Endothelial cell of umbilical vein (primary cell): ENCODE data around the gene CTNNA2. TPM values are rescaled to one million over a fixed set of nuclear protein-coding genes. Genes with fewer than 3 reads are reported as not detected.

Experiments used
- BruUV-seq: library from RNA; stranded (reverse); fragments of 400-500 nt; replicated peaks from 2 replicates; lab custom pipeline; 2021; lab: Mats Ljungman, UMichigan
- CTCF ChIA-PET: fragments of 300-600, 350-600 bp; sonication (Branson Sonifier 250); formaldehyde crosslinking; loops from one replicate; lab custom pipeline; 2021; ENCODE audit warnings: antibody characterized with exemption, inconsistent platforms; lab: Charles Lee
- POLR2A ChIA-PET: fragments of 300-600, 350-600 bp; sonication (Branson Sonifier 250); formaldehyde crosslinking; loops from one replicate; lab custom pipeline; 2021; ENCODE audit warnings: antibody characterized with exemption, inconsistent platforms; lab: Charles Lee
- DNase-seq: peaks from one replicate; pipeline ENCODE4 v3.0.0-alpha.2; 2011; ENCODE audit warnings: low read depth, low spot score
- FAIRE-seq: peaks from 2 replicates; lab custom pipeline; 2011; peaks lifted over from hg19 to GRCh38; lab: Jason Lieb, UNC
- H2AFZ ChIP-seq: 2 replicates; pipeline ENCODE4 v1.6.0; 2012; ENCODE audit warnings: low read depth, low read length, control low read depth, inconsistent platforms
- H3K27ac ChIP-seq: 2 replicates; pipeline ENCODE4 v1.5.1; 2011; ENCODE audit warnings: low read depth, mild to moderate bottlenecking, control low read depth, low read length, moderate library complexity; ENCODE audit not compliant: insufficient read depth
- H3K27me3 ChIP-seq, 2 experiments: 2 replicates each; pipeline versions ENCODE4 v1.6.0 to v1.6.1; 2011; ENCODE audit warnings: low read length in 2 of 2, mixed read lengths in 1 of 2; ENCODE audit not compliant: control insufficient read depth in 2 of 2, insufficient read depth in 2 of 2
- H3K36me3 ChIP-seq, 2 experiments: 2 replicates in 1 of 2; 3 replicates in 1 of 2; pipeline ENCODE4 v1.5.1; 2011; ENCODE audit warnings: low read length in 2 of 2, mild to moderate bottlenecking in 1 of 2, moderate library complexity in 1 of 2; ENCODE audit not compliant: control insufficient read depth in 2 of 2, insufficient read depth in 2 of 2; ENCODE audit errors: extremely low read depth in 1 of 2
- H3K4me1 ChIP-seq: 3 replicates; pipeline ENCODE4 v1.5.1; 2011; ENCODE audit warnings: mild to moderate bottlenecking, low read length; ENCODE audit not compliant: control insufficient read depth, insufficient read depth; ENCODE audit errors: extremely low read depth
- H3K4me2 ChIP-seq: 2 replicates; pipeline ENCODE4 v1.6.1; 2011; ENCODE audit warnings: low read length, control low read depth, mixed read lengths; ENCODE audit not compliant: insufficient read depth
- H3K4me3 ChIP-seq, 3 experiments: fragments of 200-600 bp in 1 of 3; sonication (generic), shearing (Covaris generic) in 1 of 3; replicated peaks in 1 of 3; 2 replicates each; pipeline ENCODE4 v1.5.1; 2011 to 2016; ENCODE audit warnings: control low read depth in 3 of 3, low read length in 3 of 3, mild to moderate bottlenecking in 2 of 3, inconsistent platforms in 1 of 3, low read depth in 1 of 3, moderate library complexity in 1 of 3; ENCODE audit not compliant: insufficient read depth in 1 of 3
- H3K79me2 ChIP-seq: 2 replicates; pipeline ENCODE4 v1.6.0; 2012; ENCODE audit warnings: low read length, inconsistent platforms; ENCODE audit not compliant: control insufficient read depth, insufficient read depth
- H3K9ac ChIP-seq: replicated peaks from 2 replicates; pipeline ENCODE3; 2011; ENCODE audit warnings: low read length, control low read depth; ENCODE audit not compliant: insufficient read depth; ENCODE audit errors: extremely low read depth
- H3K9me1 ChIP-seq: replicated peaks from 3 replicates; pipeline ENCODE4 v1.6.0; 2011; ENCODE audit warnings: mild to moderate bottlenecking, low read length; ENCODE audit not compliant: control insufficient read depth, insufficient read depth; ENCODE audit errors: extremely low read depth
- H3K9me3 ChIP-seq: replicated peaks from 2 replicates; pipeline ENCODE4 v1.5.1; 2012; ENCODE audit warnings: low read length, inconsistent platforms; ENCODE audit not compliant: control insufficient read depth, insufficient read depth
- H4K20me1 ChIP-seq: replicated peaks from 2 replicates; pipeline ENCODE3; 2011; ENCODE audit warnings: mild to moderate bottlenecking, low read length; ENCODE audit not compliant: control insufficient read depth, insufficient read depth; ENCODE audit errors: extremely low read depth
- CTCF ChIP-seq, 2 donors: IDR thresholded peaks; 1 replicate in 1 of 2; 2 replicates in 1 of 2; pipeline ENCODE4 v1.5.1; 2011; ENCODE audit warnings: low read length in 2 of 2, mild to moderate bottlenecking in 2 of 2, moderate library complexity in 2 of 2, control low read depth in 1 of 2, inconsistent platforms in 1 of 2, low read depth in 1 of 2; ENCODE audit not compliant: insufficient read depth in 1 of 2; ENCODE audit errors: extremely low read depth in 1 of 2
- EZH2 ChIP-seq: IDR thresholded peaks from 2 replicates; pipeline ENCODE4 v1.6.1; 2012; ENCODE audit warnings: borderline replicate concordance, low read depth, mild to moderate bottlenecking, moderate library complexity, low read length, inconsistent platforms; ENCODE audit not compliant: severe bottlenecking
- FOS ChIP-seq: IDR thresholded peaks from 2 replicates; pipeline ENCODE4 v1.6.1; 2011; ENCODE audit warnings: mild to moderate bottlenecking, low read length, moderate library complexity, borderline replicate concordance; ENCODE audit not compliant: insufficient read depth
- GATA2 ChIP-seq: IDR thresholded peaks from 2 replicates; pipeline ENCODE4 v1.7.0; 2011; ENCODE audit warnings: low read depth, mild to moderate bottlenecking, moderate library complexity, mixed read lengths, low read length; ENCODE audit not compliant: insufficient read length, insufficient read depth
- JUN ChIP-seq: IDR thresholded peaks from 2 replicates; pipeline ENCODE4 v1.6.1; 2011; ENCODE audit warnings: borderline replicate concordance, low read depth; ENCODE audit not compliant: insufficient read length, insufficient read depth
- MAX ChIP-seq: IDR thresholded peaks from 2 replicates; pipeline ENCODE4 v1.6.1; 2011; ENCODE audit not compliant: insufficient read depth, insufficient read length
- MYC ChIP-seq: IDR thresholded peaks from one replicate; pipeline ENCODE4 v1.6.1; 2011; ENCODE audit warnings: mild to moderate bottlenecking, low read depth, low read length
- POLR2A ChIP-seq: IDR thresholded peaks from 2 replicates; pipeline ENCODE4 v1.6.1; 2012; ENCODE audit warnings: low read depth, mild to moderate bottlenecking, control low read depth, low read length
- POLR2AphosphoS5 ChIP-seq: IDR thresholded peaks from 2 replicates; pipeline ENCODE4 v1.6.1; 2012; ENCODE audit warnings: low read depth, mild to moderate bottlenecking, control low read depth, low read length, moderate library complexity; ENCODE audit not compliant: insufficient read depth
- dilution Hi-C: fragments of 300-500 bp; cut with MboI; formaldehyde crosslinking; loops from one replicate; pipeline ENCODE4 v1.15.0; 2019; ENCODE audit warnings: low sequenced_read_pairs; ENCODE audit not compliant: extremely low pct_ligation_motif_present
- intact Hi-C: fragments of 100-400 bp; cut with micrococcal nuclease; formaldehyde crosslinking; loops from one replicate; pipeline ENCODE4 v1.10.0; 2022
- polyA plus RNA-seq, 4 experiments: library from polyadenylated mRNA; depleted of rRNA in 3 of 4; stranded (reverse) in 3 of 4; unstranded in 1 of 4; fragments of >200 nt; gene quantifications; 2 replicates each; pipeline versions ENCODE4 v1.2.1 to v1.2.3, GENCODE V29; 2011 to 2012; ENCODE audit warnings: missing spikeins in 1 of 4
- total RNA-seq: library from RNA; stranded (reverse); gene quantifications from 2 replicates; pipeline ENCODE4 v1.2.3, GENCODE V29; 2021

The CTNNA2 gene
- total and polyA plus RNA-seq, 2 donors (not counting 3 experiments of a cell fraction or from before 2014, with no cell fraction given), result not detected

GRCh38 chr2:80496346-80496745, 983.5 kb downstream of the CTNNA2 start:
- intact Hi-C loops (loop anchor here (5.0 kb wide), 1 partner anchor 559 kb away; no protein-coding TSS in a partner anchor), dilution Hi-C loops (no loop called here)
- no peak overlapping the region for H3K9ac ChIP-seq
- H3K9me3 ChIP-seq, result no peaks in the 10 kb centered on the region
- no peaks in the 10 kb centered on the region for H4K20me1 ChIP-seq
- H3K27ac ChIP-seq, result no peak overlapping the region
- H3K4me3 ChIP-seq, result no peak overlapping the region
- no TSS peak for BruUV-seq
- H3K4me1 ChIP-seq, result no peaks in the 10 kb centered on the region
- TF ChIP-seq FOS (no peak), MYC (no peak), MAX (no peak), POLR2A (no peak), GATA2 (no peak)
- ChIA-PET POLR2A (interaction anchor here (0.6 kb wide), 1 partner anchor 63 kb away, joined by 6 read pairs; no protein-coding TSS in a partner anchor), CTCF (no interaction called here)
- H3K9me1 ChIP-seq, result no peaks in the 10 kb centered on the region
- H3K36me3 ChIP-seq, result no peaks in the 10 kb centered on the region
- no peak overlapping the region for H2AFZ ChIP-seq
- H3K27me3 ChIP-seq, result no peaks in the 10 kb centered on the region
- DNase-seq, result no peak
- no peak for FAIRE-seq
- H3K79me2 ChIP-seq, result no peaks in the 10 kb centered on the region
- H3K4me2 ChIP-seq, result no peak overlapping the region

- Histone ChIP-seq H3K27ac (no peak overlapping the region), H3K9ac (no peak overlapping the region), H3K4me3 (no peak overlapping the region), H3K9me1 (no peaks in the 10 kb centered on the region), H4K20me1 (no peaks in the 10 kb centered on the region), H3K79me2 (no peaks in the 10 kb centered on the region), H3K4me1 (no peaks in the 10 kb centered on the region), H2AFZ (no peak overlapping the region), H3K9me3 (no peaks in the 10 kb centered on the region), H3K27me3 (no peaks in the 10 kb centered on the region), H3K4me2 (no peak overlapping the region), H3K36me3 (no peaks in the 10 kb centered on the region)
- intact Hi-C loops, result loop anchor here (5.0 kb wide), 1 partner anchor 559 kb away; no protein-coding TSS in a partner anchor
- BruUV-seq, result no TSS peak
- DNase-seq (no peak), FAIRE-seq (peak; percentile 12)
- ChIA-PET POLR2A (interaction anchor here (0.6 kb wide), 1 partner anchor 63 kb away, joined by 6 read pairs; no protein-coding TSS in a partner anchor), CTCF (no interaction called here)
- dilution Hi-C loops, result no loop called here
- TF ChIP-seq EZH2, result no peak
- no peak for TF ChIP-seq MYC
- no peak for TF ChIP-seq GATA2
- TF ChIP-seq JUN, result no peak
- no peak for TF ChIP-seq CTCF (IDR thresholded peaks at IDR 0.05; ENCODE audit: extremely low read depth in 1 of 2, insufficient read depth in 1 of 2, low read depth in 1 of 2, low read length in 2 of 2)
- TF ChIP-seq FOS, result no peak
- no peak for TF ChIP-seq POLR2A
- no peak for TF ChIP-seq MAX
- no peak for TF ChIP-seq POLR2AphosphoS5
These were observed 983.9 kb downstream of the CTNNA2 start for GRCh38 chr2:80496775-80497174.
